ENCODE results near the gene F2RL3.

Gene F2RL3

DNA sequence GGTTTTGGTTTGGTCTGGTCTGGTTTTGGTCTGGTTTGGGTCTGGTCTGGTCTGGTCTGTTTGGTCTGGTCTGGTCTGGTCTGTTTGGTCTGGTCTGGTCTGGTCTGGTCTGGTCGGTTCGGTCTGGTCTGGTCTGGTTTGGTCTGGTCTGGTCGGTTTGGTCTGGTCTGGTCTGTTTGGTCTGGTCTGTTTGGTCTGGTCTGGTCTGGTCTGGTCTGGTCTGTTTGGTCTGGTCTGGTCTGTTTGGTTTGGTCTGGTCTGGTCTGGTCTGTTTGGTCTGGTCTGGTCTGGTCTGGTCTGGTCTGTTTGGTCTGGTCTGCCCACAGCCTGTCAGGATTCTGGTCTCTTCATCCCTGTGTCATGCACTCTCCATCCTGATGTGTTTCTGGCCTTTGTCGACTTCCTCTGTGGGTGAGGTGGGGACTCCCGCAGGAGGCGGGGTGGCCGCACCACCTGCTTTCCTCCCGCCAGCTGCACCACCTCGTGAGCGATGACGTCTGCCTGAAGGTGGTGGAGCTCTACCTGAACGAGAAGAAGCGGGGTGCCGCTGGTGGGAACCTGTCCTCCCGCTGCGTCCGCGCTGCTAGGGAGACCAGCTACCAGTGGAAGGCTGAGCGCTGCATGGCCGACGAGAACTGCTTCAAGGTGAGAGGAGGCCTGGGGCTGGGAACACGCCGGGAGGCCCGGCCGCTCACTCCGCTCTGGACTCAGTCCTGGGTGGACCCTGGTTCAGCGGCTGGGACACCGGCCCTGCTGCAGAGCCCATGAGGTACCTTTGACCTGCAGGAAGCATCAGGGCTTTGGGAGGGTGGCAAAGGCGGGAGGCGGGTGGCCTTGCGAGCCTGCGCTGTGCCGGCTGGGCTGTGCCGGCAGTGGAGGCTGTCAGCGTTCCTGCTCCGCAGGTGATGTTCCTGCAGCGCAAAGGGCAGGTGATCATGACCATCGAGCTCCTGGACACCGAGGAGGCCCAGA is 12.9 kb upstream of the F2RL3 start:
- Histone ChIP-seq H3K27me3 (ENCODE audit: insufficient read depth, low read depth, severe bottlenecking) (no peaks in the 10 kb centered on the region), H3K9me3 (ENCODE audit: severe bottlenecking) (peaks cover 3% of the 10 kb centered on the region), H3K36me3 (peaks cover 81% of the 10 kb centered on the region), H3K4me3 (ENCODE audit: low read depth, low read length) (no peak overlapping the region), H3K27ac (no peak overlapping the region)
- TF ChIP-seq CTCF (IDR thresholded peaks at IDR 0.05; ENCODE audit: low read depth, low read length), result no peak
- DNase-seq, result no peak

GRCh38 chr19:16876904-16877361 is 11.9 kb upstream of the F2RL3 start:
- peaks cover 70% of the 10 kb centered on the region for H3K36me3 ChIP-seq

GRCh38 chr19:16877581-16877980 is 11.2 kb upstream of the F2RL3 start:
- Histone ChIP-seq H3K27ac (no peak overlapping the region), H3K27me3 (ENCODE audit: insufficient read depth, low read depth, severe bottlenecking) (no peaks in the 10 kb centered on the region), H3K9me3 (ENCODE audit: severe bottlenecking) (peaks cover 17% of the 10 kb centered on the region), H3K4me3 (ENCODE audit: low read depth, low read length) (no peak overlapping the region), H3K36me3 (peaks cover 64% of the 10 kb centered on the region)
- DNase-seq, result no peak
- TF ChIP-seq CTCF (IDR thresholded peaks at IDR 0.05; ENCODE audit: low read depth, low read length), result no peak

More at GRCh38 chr19:16876904-16877361, 11.9 kb upstream of the F2RL3 start:
- Histone ChIP-seq H3K4me3 (ENCODE audit: low read depth, low read length) (no peak overlapping the region), H3K27me3 (ENCODE audit: insufficient read depth, low read depth, severe bottlenecking) (no peaks in the 10 kb centered on the region), H3K27ac (no peak overlapping the region), H3K9me3 (ENCODE audit: severe bottlenecking) (peaks cover 11% of the 10 kb centered on the region)
- TF ChIP-seq CTCF (IDR thresholded peaks at IDR 0.05; ENCODE audit: low read depth, low read length), result no peak
- no peak for DNase-seq

- no peak overlapping the region for H3K27ac ChIP-seq
- TF ChIP-seq CTCF (IDR thresholded peaks at IDR 0.05; ENCODE audit: low read depth, low read length), result no peak
- no peak for DNase-seq
- H3K27me3 ChIP-seq (ENCODE audit: insufficient read depth, low read depth, severe bottlenecking), result no peaks in the 10 kb centered on the region
- H3K36me3 ChIP-seq, result peaks cover 56% of the 10 kb centered on the region
- peaks cover 17% of the 10 kb centered on the region for H3K9me3 ChIP-seq (ENCODE audit: severe bottlenecking)
- no peak overlapping the region for H3K4me3 ChIP-seq (ENCODE audit: low read depth, low read length)
Observed at GRCh38 chr19:16878181-16878965, 10.4 kb upstream of the F2RL3 start.

DNA sequence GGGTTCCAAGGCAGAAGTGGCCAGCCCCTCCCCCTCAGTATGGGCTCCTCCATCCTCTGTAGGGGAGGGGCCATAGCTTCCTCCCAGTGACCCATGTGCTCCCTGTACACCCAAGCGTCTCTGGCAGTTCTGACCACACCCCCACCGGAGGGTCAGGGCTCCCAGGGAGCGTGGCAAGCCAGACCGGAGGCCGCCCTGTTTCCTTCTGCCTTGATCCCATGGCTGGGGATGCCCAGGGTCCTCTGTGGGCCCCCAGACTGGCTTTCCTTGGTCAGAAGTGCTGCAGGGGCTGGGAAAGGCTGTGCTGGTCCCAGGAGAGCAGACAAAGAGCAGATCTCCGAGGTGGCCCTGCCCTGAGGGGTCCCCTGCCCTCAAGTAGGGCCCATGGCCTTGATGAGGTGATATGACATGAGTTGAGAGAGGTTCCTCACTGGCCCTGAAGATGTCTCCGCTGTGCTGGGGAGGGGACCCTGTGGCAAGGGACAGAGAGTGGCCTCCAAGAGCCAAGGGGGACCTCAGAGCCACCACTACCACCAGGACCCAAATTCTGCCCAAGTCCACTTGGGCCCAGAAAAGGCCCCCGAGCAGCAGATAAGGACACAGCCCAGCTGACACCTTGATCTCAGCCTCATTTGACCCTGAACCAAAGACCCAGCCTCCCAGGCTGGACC is 7.8 kb upstream of the F2RL3 start:
- Histone ChIP-seq H3K27me3 (ENCODE audit: insufficient read depth, low read depth, severe bottlenecking) (no peaks in the 10 kb centered on the region), H3K4me3 (ENCODE audit: low read depth, low read length) (no peak overlapping the region), H3K9me3 (ENCODE audit: severe bottlenecking) (peaks cover 14% of the 10 kb centered on the region), H3K27ac (no peak overlapping the region), H3K36me3 (peaks cover 43% of the 10 kb centered on the region)
- TF ChIP-seq CTCF (IDR thresholded peaks at IDR 0.05; ENCODE audit: low read depth, low read length), result no peak
- no peak for DNase-seq
